Activated T-cell treated with anti-CD3 and anti-CD28 coated beads for 24 hours (primary cell): ENCODE results near the gene FOXI3.

Source experiments
- DNase-seq: peaks from one replicate; pipeline ENCODE4 v3.0.0-alpha.2; 2020; ENCODE audit warnings: low read depth

FOXI3 gene

DNA sequence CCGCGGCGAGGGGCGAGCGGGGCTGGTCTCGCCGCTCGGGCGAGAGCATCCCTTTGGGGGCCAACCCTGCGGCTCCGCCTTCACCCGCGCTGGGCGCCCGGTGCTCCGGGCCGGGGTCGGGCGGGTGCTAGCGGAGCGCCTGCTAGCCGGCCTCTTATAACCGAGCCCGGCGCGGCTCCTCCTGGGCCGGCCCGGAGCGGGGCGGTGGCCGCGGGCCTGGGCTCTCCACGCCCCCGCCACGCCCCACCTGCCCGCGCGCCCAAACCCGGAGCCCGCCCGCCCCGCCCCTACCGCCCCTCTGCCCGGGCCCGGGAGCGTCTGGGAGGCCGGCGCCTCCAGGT is at the start of gene FOXI3:
FOXI3 (minus strand) TSS at position 129 of the 341 bp plus-strand sequence. CDS start 158 bp downstream, outside the sequence.
- DNase-seq: no peak

DNA sequence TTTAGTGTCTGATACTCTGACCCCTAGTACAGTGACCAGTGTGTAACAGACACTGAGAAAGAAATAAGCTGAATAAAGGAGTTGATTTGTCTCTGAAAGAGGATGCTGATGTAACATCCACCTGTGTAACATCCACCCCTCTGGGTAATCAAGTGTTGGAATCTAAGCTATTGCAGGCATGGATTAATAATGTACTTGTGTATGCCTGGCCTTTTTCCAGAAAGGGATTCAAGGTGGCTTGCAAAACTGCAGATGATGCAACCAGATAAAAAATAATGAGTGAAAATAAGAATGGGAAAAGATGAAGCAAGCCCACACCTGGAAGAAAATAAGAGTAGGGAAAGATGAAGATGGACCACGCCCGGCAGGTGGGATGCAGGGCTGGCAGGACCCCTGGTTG is 48.2 kb upstream of the FOXI3 start:
- no peak for DNase-seq

DNA sequence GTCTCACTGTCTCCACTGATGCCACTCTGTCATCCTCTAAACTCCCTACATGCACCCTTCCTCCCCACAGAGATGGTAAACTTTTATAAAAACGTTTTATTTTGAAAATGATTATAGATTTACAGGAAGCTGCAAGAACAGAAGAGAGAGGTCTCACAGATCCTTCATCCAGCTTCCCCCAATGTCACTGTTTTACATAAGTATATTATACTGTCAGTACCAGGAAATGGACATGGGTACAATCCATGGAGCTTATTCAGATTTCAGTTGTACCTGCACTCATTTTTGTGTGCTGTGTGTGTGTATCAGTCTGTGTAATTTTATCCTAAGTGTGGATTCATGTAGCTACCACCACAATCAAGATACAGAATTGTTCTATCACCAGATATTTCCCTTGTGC is 46.7 kb upstream of the FOXI3 start:
- DNase-seq: no peak

DNA sequence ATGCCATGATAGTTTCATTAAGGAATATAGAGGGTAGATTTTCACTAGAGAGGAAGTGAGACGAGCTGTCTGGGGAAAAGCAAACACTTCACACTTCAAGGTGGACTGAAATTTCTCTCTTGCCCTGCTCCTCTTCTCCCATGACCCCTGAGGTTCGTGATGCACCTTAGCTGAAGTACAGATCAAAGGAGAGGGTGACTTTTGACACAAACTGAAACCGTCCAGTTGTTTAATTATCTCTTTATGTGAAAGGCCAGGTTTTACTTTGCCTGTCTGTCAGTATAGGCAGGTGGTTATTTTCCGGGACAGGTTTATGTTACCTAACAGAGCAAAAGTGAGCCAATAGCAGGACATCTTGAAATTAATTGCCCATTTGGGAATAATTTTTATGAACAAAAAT is 41.0 kb upstream of the FOXI3 start:
- no peak for DNase-seq

DNA sequence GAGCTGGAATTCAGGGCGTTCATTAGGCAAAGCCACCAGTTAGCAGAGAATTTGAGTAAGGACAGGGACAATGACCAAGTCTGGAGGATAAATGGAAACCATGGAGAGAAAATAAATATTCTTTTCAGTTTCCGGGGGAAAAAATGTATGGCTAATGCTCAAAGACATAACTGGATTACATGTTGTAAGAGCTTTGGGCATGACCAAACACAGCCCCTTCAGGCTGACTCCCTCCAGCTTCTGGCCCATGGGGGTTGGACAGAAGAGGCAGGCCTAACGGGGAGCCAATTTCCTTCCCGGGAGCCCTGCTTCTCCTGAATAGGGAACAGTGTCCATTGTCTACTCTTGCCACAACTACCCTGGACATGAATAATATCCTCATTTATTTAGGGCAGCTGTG is 39.5 kb upstream of the FOXI3 start:
- DNase-seq: no peak

DNA sequence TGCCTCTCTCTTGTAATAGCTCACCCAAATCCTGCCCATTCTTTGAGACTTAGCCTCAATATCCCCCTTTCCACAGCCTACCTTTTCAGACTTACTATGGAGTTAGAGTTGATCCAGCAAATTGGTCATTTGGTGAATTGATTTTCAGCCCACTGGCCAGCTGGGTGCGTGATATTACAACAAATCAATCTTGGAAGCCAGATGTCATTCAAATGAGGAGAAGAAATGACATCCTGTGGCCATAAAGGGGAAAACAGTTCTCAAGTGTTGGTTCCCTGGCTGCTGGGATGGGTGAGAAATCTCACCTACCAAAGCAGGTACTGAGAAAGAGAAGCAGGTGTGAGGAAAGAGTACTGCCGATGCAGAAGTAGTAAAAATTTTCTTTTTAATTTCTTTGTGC is 36.7 kb upstream of the FOXI3 start:
- no peak for DNase-seq

DNA sequence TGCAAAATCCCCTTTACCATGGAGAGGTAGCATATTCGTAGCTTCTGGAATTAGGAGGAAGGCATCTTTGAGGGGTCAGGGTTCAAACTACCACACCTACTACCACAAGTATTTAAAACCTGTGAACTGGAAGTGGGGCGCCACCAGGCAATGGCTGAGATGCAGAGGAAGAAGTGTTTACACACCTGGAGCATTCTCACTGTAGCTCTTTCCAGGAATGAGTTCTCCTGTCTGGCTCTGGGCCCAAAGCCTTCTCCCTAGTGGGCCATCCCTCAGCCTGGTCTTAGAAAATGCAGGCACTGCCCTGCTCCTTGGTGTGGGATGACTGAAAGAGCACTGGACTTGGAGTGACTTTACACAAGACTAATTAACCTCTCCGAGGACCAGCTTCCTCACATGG is 30.7 kb upstream of the FOXI3 start:
- no peak for DNase-seq

DNA sequence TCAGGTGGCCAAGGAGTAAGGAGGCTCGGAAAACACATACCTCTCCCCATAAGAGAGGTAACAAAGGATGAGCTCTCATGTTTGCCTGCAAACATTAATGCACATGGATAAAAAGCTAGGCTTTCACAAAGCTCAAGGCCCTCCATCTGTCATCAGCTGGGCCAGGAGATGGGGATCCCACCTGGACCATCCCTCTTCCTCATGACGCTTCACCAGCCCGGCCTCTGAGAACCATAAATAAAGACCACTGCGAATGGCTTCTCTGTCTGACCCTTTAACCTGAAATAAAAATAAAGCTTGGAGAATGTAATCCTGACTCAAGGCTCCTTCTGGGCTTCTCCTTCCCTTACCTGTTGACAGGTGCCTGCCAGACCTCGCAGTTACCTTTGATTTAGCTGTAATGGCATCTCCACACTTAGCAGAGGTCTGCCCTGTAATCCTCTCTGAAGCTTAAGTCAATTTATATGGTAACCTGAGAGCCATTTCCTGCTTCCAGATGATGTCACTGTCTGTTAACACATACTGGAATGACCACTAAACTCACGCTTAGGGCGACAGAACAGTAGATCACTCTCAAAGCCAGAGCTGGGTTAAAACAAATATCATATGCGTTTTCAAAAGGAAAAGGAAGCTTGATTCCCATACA is 29.3 kb upstream of the FOXI3 start:
- no peak for DNase-seq

DNA sequence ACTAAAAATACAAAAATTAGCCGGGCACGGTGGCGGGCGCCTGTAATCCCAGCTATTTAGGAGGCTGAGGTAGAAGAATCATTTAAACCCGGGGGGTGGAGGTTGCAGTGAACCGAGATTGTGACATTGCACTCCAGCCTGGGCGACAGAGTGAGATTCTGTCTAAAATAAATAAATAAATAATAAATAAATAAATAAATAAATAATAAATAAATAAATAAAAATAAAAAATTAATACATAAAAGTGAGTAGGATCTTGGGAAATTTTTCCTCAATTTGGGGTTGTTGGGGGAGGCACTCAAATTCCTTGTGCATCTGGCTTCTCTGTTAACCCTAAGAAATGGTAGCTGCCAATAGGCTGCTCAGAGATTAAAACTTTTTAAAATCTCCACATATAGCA is 20.3 kb upstream of the FOXI3 start:
- no peak for DNase-seq

DNA sequence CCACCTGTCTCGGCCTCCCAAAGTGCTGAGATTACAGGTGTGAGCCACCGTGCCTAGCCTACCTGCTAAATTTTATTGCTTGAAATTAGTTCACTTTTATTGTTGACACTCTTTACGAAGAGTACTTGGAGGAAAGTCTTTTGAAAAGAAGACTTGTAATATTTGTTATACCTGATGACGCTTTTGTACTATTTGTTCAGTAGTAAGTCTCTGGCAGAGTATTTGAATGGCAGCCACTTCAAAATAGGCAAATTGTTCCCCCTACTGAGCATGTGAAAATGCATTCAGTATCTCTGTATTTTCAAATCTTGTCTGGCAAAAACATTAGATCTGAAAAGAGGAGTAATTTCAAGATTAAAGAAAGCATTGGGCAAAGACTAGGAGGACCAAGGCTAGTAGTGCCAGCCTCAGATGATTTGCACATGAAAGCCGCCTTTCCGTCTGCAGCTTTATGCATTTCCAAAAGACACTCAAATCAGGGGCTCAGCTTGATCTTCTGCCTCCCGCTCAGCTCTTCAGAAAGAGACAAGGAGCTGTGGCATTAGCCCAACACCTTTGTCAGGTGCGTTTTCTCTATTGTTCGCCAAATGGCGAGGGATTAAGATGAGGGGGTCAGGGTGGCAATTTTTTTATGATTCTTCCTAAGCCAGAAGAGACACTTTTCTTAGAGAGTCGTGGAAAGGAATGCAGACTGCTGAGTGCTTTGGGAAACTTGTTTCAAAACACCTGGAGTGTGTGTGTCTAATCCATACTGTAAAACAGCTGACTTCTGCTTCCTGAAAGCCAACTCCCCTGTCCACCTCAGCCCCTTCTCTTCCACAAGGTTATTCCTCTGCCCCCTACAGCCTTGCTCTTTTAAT is 18.8 kb upstream of the FOXI3 start:
- DNase-seq: no peak

DNA sequence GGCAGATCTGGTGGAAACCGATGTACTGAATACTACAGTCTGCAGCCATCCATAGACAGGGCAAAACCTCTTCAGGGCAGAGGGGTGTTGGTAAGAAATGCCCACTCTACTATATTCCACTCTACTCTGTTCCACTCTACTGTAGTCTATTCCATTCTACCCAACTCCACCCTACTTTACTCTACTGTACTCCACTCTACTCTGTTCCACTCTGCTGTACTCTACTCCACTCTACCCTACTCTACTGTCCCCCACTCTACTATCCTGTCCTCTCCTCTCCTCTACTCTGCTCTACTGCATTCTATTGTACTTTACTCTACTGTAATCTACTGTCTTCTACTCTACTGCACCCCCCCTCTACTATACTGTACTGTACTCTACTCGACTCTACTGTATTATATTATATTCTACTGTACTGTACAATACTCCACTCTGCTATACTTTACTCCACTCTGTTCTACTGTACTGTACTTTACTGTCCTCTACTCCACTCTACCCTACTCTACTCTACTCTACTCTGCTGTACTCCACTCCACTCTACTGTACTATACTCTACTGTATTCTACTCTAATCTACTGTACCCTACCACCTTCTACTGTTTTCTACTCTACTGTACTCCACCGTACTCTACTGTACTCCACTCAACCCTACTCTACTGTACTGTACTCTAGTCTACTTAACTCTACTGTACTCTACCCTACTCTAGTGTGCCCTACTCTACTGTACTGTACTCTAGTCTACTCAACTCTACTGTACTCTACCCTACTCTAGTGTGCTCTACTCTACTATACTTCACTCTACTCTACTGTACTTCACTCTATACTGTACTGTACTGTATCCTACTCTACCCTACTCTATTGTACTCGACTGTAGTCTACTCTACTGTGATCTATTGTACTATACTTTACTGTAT is 17.0 kb upstream of the FOXI3 start:
- no peak for DNase-seq

DNA sequence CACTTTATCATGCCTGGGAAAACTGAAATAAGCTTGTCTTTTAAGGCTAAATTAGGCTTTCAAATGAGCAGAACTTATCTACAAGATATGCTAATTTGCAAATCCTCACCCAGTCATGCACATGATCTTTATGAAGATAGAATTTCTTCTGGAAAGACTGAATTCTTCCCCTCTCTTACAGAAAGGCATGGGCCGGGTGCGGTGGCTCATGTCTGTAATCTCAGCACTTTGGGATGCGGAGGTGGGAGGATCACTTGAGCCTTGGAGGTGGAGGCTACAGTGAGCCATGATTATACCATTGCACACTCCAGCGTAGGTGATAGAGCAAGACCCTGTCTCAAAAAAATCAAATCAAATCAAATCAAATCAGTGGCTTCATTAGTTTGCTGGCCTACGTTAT is 11.7 kb upstream of the FOXI3 start:
- no peak for DNase-seq

DNA sequence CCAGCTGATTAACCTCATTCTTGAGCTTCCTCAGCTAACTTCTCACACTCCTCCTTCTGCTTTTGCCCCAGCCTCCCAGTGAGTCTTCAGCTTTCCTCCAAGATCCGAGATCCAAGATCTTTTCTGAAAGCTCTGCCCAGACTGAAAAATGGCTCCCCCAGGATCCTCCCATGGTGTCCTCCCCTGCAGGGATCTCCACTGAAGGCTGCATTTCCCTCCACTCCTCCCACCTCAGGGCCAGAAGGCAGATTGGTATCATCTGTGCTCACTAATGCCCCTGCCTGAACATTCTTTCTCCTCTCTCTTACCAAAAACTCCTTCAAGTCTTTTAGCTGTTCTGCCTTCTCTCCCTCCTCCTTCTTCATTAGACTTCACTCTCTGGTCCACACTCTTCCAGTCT is 6.1 kb upstream of the FOXI3 start:
- no peak for DNase-seq

DNA sequence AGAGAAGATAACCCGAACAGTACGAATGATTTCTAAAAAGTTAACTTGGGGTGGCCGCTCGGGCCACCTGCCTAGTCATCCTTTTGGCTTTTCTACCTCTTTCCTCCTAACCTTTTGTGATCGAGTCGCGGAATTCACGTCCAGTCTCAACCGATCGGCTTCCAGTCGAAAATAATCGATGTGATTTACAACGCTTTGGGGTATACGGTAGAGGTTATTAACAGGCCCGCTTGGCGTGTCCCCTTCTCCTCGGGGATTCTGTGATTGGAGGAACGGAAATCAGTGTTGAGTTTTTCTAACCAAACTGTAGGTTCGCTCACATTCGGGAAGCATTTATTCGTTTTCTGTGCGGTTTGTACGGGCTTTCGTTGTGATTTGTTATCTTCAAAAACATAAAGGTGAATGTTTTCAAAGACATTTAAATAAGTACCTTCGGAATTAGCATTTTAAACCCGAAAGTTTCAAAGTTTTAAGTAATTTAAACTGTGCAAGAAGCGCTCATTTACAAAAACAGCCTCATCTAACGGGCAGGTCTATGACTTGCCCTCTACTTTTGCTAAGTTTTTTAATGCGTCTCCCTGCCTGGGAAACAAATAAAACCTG is 588 bp upstream of the FOXI3 start:
- no peak for DNase-seq

DNA sequence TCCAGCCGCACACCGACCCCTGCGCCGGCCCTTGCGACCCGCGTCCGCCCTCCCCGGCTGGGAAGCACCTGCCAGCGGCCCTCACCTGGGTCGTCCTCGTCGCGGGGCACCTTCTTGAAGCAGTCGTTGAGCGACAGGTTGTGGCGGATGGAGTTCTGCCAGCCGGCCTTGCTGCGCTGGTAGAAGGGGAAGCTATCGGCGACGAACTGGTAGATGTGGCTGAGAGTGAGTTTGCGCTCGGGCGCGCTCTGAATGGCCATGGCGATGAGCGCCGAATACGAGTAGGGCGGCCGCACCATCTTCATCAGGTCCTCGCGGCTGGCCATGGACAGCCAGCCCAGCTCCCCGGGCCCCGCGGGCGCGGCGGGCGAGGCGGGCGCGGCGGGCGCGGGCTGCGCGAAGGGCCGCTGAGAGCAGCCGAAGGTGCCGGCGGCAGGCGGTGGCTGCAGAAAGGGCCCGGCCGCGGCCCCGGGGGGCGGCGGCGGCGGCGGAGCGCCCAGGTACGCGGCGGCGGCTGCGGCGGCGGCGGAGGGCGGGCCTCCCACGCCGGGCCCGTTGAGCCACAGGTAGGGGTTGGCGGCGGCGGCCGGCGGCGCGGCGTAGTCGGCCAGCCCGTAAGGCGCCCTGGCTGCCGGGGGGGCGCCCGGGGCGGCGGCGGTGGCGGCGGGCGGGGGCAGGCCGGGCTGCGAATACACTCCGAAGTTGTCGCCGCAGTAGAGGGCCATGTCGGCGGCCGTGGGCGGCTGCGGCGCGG is 505 bp downstream of the FOXI3 start:
- no peak for DNase-seq

DNA sequence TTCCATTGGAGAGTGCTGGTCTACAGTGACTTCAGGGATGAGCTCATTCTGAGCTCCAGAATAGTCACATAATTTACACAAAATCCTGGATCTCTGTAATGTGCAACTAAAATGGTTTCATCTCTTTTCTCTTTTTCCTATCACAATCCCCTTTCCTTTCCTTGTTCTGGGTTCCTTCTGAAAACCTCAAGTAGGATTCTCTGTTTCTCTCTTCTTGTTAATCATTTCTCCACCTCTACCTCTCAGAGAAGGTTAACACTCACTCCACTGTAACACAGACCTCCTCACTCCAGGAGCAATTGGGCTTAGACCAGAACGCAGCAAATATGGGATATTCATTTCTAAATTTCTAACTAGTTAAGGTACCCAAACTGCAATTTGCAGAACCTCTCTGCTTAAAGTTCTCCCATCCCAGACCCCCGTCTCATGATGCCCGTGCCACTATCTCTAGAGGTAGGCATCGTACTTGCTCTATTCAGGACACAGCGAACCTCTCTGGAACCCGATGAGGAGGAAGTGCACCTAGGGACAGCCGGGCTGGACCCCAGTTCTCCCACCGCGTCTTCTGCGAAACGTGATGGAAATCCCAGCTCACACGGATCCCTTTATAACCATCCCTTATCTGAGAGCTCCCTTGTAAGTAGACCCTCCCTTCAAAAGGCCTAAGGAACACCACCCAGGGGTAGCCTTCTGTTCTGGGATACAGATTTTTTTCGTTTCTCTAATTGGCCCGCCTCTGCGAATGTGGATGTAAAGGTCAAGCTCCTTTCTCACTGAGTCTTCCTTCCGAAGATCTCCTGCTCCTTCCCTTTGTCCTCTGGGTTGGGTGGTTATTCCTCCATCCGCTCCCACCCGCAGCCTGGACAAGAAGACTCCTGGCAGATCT is 1.3 kb downstream of the FOXI3 start:
- no peak for DNase-seq

DNA sequence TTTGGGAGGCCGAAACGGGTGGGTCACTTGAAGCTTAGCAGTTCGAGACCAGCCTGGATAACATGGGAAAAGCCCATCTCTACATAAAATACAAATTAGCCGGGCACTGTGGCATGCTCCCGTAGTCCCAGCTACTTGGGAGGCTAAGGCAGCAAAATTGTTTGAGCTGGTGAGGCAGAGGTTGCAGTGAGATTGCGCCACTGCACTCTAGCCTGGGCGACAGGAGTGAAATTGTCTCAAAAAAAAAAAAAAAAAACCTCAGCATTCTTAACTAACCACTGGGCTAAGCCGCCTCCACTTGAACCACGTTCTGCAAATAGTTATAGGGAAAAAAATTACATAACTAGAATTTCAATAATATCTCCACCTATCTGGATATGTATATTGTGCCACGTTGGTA is 2.3 kb downstream of the FOXI3 start:
- no peak for DNase-seq

DNA sequence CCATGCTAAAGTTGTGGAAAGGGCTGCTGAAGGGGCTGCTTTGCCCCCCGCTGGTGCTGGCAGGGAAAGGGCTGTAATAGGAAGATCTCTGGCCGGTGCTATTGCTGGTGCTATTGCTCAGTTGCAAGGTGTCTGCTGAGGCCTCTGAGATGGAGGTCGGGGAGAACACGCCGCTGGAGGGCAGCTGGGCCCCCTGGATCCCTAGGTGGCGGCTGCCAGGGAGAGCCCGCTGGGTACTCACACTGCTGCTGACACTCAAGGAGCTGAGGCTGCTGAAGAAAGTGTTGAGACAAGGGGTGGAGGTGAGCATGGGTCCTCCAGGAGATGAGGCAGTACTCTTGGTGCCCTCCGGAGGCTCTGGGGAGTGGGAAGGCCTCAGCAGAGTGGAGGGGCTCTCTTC is 4.2 kb downstream of the FOXI3 start:
- no peak for DNase-seq

DNA sequence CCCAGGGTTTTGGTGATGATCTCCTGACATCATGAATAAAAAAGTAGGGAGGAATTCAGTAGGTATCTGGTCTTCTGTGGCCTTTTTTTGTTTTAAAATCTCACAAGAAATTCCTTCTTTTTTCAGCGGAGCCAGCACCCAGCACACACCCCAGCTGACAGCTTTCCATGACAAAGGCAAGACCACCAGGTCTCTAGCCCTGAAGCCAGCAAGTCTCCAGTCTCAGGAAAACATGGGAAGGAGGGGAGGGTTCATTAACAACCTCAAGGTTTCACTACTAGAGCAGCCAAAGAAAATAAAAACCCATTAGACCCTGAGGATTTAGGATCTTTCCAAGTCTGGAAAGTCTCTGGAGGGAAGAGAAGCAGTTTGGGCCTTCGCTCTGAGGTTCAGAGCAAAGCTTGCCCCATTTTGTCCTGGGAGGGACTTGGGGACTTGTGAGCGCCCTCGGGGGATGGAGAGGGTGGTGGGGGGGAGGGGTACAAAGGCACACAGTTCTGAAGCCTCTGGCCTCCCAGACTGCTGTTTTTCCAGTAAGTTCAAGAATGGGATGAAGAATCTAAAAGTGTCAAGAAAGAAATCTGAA is 9.0 kb downstream of the FOXI3 start:
- DNase-seq: no peak

DNA sequence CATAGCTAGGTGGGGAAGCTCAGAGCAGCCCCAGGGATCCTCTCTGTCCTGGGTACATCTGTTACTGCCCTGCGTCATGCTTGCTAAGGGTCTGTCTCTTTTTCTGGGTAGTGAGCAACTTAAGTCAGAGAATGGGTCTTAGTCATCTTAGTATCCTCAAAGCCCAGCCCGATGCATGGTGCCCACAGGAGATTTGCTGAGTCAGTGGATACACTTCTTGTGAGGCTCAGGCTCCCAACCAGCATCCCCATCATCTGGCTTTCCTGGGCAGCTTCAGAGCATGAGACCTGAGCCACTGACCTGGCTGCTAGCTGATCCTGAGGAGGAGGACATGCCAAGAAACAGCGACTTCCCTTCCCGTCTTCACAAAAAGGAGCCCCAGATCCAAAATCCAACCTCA is 10.0 kb downstream of the FOXI3 start:
- no peak for DNase-seq
